Measurements from ENCODE around the gene ELOA2.
"Not testable (repeated sequence)": the region's sequence is repeated elsewhere in the genome, so short reads cannot be mapped to it uniquely, and the experiment has no call there.

ELOA2 gene

GRCh38 chr18:47020757-47021156 is 14.7 kb downstream of the ELOA2 start:
- not testable (repeated sequence) for DNase-seq

GRCh38 chr18:47019870-47020269 is 15.6 kb downstream of the ELOA2 start:
- DNase-seq: not testable (repeated sequence)

All from effector CD8-positive, alpha-beta T cell (primary cell).